GM21723 (cell line): ENCODE measurements around the gene ADK.
"Not testable (repeated sequence)": the region's sequence is repeated elsewhere in the genome, so short reads cannot be mapped to it uniquely, and the experiment has no call there.

Experiments used
- ATAC-seq: cut with Tn5 transposase; IDR thresholded peaks from one replicate; pipeline ENCODE4 v1.9.1; 2021; ENCODE audit warnings: mild to moderate bottlenecking, moderate library complexity; ENCODE audit not compliant: unreplicated experiment

The ADK gene

DNA sequence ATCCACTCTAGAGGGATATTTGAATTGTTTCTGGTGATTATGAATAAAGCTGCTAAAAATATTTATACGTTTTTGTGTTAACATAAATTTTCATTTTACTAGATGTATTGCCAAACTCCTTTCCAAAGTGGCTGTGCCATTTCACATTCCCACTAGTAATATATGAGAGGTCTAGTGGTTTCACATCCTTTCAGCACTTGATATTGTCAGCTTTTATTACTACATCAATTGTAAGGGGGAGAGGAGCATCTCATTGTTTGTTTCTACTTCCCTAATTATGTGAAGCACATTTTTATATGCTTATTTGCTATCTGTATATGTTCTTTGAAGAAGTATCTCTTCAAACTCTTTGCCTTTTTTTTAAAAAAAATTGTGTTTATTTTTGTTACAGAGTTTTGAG lies 184.5 kb downstream of the ADK start:
- no peak for ATAC-seq

DNA sequence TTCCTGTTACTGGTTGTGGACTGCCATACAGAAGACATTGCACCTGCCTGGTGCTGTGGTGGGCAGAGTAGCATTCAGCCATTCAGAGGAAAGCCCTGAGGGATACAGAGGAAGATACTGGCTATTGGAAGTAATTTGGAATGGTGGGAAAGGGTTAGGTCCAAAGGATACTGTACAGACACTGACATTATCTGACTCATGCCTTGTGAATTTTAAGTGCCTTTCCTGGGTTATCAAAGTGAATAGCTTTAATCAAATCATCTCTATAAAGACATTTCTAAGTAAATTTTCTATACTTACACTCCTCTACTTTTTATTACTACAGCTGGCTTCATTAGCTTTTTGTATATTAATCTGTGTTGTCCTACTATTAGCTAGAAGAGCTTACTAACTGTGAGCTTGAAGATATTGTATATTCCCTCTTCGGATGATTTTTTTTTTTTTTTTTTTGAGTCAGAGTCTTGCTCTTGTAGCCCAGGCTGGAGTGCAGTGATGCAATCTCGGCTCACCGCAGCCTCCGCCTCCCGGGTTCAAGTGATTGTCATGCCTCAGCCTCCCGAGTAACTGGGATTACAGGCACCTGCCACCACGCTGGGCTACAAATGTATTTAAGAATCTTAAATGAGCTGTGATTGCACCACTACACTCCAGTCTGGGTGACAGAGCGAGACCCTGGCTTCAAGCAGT lies 186.5 kb downstream of the ADK start:
- ATAC-seq = no peak

DNA sequence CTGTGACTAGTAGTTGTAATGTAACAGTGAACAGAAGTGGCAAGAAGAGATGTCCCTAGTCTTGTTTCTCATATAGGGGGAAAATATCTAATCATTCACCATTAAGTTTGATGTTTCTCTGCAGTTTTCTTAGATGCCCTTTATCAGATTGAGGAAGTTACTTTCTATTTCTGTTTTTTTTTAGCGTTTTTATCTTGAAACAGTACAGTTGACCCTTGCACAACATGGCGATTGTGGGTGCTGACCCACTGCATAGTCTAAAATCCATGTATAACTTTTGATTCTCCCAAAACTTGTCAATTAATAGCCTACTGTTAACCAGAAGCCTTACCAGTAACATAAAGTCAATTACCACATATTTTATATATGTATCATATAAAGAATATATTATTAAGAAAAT lies 192.0 kb downstream of the ADK start:
- no peak for ATAC-seq

DNA sequence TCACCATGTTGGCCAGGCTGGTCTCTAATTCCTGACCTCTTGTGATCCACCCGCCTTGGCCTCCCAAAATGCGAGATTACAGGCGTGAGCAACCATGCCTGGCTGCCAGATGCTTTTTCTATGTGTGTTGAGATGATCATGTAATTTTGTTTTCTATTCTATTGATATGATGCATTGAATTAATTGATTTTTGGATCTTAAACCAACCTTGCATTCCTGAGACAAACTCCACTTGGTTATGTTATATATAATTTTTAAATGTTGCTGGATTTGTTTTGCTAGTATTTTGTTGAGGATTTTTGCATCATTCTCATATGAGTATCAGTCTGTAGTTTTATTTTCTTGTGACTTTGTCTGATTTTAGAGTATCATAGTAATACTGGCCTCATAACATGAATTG lies 192.8 kb downstream of the ADK start:
- ATAC-seq = no peak

DNA sequence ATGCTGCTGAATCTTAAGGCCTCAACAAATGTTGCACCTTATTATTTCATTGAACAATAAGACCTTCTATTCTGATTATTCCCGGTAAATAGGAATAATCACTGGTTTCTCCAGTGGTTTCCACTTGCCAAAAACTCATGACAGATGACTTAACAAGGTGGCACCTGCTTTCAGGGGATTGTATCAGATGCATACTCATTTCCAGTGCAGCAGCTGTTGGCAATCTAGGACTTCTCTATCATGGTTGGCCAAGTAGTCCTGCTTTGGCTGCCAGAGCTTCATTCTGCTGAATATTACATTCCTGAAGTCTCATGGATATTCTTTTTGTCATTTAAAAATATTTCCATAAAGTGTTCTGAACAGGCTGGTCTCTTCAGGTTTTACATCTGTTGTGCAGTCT lies 193.3 kb downstream of the ADK start:
- no peak for ATAC-seq

DNA sequence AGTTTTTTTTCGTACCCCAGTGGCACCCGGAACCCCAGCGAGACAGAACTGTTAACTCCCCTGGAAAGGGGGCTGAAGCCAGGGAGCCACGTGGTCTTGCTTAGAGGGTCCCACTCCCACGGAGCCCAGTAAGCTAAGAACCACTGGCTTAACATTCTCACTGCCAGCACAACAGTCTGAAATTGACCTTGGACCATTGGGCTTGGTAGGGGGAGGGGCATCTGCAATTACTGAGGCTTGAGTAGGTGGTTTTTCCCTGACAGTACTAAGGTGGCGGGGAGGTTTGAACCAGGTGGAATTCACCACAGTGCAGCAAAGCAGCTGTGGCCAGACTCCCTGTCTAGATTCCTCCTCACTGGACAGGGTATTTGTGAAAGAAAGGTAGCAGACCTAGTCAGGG lies 196.5 kb downstream of the ADK start:
- no peak for ATAC-seq

DNA sequence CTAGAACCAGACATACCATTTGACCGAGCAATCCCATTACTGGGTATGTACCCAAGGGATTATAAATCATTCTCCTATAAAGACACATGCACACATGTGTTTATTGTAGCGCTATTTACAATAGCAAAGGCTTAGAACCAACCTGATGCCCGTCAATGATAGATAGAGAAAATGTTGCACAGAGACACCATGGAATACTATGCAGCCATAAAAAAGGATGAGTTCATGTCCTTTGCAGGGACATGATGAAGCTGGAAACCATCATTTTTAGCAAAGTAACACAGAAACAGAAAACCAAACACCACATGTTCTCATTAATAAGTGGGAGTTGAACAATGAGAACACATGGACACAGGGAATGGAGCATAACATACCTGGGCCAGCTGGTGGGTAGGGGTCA lies 202.0 kb downstream of the ADK start:
- not testable (repeated sequence) for ATAC-seq

DNA sequence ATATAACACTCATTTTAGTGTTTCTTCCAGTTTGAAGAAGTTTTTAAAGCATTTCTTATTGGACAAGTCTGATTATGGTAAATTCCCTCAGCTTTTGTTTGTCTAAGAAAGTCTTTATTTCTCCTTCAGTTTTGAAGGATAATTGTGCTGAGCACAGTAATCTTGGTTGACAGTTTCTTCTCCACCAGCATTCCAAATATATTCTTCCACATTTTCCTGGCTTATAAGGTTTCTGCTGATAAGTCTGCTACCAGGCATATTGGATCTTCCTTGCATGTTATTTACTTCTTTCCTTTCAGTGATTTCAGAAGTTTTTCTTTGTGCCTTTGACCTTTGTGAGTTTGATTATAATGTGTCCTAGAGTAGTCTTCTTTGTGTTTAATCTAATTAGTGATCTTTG lies 210.7 kb downstream of the ADK start:
- ATAC-seq = no peak

DNA sequence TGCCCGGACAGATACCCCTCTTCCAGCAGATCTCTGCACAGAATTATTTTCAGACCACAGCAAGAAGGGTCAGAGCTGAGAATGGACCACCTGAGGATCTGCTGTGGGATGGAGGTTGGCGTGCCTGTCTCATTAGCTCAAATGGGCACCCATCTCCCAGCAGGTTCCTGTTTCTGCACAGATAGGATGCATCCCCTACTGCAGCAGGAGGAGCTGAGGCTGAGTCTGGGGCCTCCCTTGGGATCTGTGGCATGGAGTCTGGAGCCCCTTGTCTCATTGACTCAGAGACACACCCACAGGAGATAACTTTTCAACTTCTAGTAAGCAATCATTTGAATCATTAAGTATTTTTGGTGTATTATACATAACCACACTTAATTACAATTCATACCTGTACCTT lies 212.7 kb downstream of the ADK start:
- ATAC-seq = no peak

DNA sequence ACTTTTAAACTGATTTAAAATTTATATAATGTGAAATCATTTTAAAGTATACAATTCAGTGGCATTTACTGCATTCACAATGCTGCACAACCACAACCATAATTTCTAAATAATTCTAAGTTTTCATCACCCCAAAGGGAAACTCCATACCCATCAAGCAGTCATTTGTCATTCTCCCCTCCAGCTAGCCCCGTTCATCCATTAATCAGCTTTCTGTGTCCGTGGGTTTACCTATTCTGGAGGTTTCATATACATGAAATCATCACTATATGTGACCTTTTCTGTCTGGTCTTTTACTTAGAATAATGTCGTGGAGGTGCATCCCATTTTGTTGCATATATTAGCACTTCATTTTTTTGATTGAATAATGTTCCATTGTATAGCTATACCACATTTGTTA lies 214.1 kb downstream of the ADK start:
- ATAC-seq = no peak

DNA sequence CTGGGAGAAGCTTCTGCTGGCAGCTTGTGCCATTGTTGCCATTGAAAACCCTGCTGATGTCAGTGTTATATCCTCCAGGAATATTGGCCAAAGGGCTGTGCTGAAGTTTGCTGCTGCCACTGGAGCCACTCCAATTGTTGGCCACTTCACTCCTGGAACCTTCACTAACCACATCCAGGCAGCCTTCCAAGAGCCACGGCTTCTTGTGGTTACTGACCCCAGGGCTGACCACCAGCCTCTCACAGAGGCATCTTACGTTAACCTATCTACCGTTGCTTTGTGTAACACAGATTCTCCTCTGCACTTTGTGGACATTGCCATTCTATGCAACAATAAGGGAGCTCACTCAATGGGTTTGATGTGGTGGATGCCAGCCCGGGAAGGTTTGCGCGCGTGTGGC lies 220.7 kb downstream of the ADK start:
- ATAC-seq = no peak

DNA sequence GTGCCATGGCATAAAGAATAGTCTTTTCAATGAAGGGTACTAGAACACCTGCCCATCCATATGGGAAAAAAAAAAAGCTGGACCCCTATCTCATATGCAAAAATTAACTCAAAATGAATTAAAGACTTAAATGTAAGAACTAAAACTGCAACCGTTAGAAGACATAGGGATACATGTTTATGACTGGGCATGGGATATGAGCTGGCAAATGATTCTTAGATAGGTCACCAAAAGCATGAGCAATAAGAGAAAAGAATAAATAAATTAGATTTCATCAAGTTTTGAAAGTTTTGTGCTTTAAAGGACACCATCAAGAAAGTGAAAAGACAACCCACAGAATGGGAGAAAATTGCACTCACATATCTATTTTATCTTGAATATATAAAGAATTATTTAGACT lies 222.0 kb downstream of the ADK start:
- ATAC-seq = no peak

DNA sequence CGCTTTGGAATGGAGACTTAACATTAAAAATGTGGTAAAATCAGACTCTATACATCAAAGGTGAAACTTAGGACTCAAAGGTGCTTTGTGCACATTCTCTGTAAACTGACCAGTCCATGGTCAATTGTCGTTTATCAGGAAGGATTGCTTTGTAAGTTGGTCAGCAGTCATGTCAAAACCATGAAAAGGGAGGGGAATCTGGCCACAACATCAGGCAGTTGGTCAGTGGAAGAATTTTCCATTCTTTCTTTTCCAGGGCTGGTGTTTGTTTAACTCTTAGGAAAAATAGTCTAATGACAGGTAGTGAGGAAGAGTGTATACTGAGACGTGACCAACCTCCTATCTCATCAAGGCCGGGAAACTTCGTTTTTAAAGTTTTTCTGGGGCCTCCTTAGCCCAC lies 226.5 kb downstream of the ADK start:
- ATAC-seq = no peak

DNA sequence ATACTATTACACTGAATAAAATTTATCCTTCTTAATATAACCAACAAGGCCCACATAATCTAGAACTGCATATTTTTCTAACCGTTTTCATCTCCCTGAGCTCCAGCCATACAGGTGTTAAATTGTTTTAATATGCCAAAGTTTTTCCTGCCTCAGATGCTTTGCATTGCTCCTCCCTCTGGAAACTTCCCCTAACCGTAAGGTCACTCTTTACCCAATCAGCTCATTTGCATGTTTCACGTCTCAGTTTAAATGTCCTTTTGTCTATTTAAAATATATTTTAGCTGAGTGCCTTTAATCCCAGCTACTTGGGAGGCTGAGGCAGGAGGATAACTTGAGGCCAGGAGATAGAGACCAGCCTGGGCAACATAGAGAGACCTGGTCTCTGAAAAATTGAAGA lies 228.5 kb downstream of the ADK start:
- ATAC-seq = no peak

DNA sequence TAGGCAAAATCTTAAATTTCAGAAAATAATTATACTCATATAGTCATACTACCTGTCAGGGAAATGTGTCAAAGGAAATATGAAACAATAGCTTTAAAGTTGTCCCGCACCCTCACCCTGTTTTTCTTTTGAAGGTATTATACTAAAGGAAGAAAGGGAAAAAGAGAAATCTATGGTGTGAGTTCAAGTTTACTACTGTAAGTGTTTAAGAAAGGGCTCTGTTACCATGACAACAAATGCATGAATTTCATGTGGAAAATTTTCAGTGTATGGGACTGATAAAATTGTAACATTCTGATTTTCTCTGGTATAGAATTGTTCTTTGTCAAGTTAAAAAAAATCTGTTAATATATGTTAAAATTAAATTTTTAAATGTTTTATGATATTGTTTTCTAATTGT lies 229.8 kb downstream of the ADK start:
- ATAC-seq = no peak

DNA sequence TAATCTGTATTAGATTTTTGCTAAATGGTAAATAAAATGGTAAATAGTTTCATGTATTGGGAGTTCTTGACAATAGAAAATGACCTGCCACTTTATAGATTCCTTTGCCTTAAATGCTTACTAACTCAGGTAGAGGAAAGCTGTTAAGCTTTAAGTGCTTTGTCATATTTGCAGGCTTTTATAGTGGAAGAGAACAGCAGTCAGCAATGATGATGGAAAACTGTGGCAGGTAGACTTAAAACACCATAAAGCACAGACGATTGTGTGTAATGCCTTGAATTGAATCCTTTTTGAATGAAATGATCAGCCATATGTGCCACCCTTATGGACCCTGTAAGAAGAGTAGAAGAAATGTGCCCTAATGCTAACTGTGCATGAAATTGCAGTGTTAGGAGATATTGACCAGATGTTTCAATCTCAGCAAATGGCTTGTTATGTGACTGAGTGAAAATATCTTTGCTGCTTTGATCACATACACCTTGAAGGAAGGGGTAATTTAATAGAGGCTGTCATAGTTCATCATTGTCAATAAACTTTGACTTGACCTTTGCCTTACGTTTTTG lies 230.4 kb downstream of the ADK start:
- ATAC-seq = no peak

DNA sequence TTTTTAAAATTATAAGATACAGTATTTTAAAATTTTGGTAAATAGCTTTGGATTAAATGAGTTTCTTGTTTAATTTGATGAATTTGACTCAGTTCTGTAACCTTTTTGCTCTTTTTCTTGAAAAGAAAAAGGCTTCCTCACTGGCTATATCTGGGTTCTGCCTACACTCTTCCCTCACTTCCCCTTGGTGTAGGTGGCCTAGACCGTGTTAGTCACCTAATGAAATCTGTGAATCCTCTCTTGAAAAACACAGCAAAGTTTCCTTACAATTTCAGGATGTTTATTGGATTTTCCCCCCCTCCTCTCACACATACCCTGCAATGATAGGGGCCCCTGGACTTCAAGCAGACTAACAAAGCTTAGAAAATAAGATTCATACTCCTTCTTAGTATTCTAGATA lies 231.6 kb downstream of the ADK start:
- no peak for ATAC-seq

DNA sequence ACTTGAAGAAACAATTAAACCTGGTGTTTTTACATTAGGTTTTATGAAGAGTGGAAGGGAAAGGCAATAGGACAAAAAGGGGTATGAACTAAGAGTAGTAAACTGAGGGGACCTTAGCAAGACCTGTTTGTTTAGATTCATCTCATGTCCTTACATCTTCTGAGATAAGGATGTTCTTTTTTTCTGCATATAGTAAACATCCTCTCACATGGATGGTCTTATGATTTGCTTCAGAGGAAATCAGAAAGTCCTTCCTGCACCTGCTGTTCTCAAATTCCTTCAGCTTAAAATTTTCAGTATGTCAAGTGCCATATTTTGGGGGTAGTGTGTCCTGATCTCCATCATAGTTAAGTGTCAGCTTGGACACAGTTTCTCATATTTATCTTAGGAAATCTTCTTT lies 232.6 kb downstream of the ADK start:
- no peak for ATAC-seq

DNA sequence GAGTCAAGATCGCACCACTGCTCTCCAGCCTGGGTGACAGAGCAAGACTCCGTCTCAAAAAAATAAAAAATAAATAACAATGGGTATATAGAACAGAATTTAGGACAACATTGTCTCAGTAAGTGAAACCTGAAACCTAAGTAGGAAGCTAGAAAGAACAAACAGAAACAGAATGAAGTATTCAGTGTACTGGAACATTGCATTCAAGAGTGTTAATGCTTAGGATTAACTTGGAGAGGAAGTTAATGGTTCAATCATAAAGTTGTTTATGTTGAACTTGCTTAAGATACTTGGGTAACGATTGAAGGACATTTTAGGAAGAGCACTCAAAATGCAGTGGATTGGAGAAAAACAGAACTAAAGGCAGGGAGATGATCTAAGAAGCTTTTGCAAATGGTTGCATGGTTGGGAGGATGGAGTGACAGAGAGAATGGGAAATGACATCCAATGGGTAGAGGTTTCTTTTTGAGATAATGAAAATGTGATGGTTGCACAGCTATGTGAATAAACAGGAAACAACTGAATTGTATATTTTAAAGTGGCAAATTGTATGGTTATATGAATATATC lies 233.7 kb downstream of the ADK start:
- no peak for ATAC-seq

DNA sequence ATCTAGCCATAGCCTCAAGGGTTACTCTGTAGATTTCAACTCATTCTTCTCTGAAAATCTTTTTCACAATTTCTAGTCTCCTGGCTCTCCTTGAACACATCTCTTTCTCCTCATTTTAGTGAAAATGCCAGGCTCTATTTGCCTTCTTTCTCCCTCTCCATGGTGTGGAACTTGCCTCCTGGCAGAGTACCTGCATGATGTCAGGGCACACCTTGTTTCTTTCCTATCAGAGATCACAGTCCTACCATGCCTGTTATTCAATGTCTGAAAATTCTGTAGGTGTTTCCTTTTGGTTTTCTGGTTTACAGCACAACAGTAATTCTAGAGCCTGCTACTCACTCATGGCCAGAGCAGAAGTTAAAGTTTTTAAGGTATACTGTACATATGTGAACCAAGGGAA lies 237.8 kb downstream of the ADK start:
- no peak for ATAC-seq

DNA sequence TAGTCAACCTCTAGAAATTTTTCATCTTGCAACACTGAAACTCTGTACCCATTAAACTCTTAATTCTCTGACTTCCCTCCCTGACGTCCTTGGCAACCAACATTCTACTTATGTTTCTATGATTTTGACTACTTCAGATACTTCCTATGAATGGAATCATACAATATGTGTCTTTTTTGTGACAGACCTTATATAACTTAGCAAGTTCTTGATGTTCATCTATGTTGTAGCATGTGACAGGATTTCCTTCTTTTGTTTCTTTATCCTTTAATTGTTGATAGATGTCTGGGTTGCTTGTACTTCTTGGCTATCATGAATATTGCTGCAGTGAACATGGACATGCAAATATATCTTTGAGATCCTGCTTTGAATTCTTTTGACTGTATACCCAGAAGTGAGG lies 240.8 kb downstream of the ADK start:
- ATAC-seq = no peak

DNA sequence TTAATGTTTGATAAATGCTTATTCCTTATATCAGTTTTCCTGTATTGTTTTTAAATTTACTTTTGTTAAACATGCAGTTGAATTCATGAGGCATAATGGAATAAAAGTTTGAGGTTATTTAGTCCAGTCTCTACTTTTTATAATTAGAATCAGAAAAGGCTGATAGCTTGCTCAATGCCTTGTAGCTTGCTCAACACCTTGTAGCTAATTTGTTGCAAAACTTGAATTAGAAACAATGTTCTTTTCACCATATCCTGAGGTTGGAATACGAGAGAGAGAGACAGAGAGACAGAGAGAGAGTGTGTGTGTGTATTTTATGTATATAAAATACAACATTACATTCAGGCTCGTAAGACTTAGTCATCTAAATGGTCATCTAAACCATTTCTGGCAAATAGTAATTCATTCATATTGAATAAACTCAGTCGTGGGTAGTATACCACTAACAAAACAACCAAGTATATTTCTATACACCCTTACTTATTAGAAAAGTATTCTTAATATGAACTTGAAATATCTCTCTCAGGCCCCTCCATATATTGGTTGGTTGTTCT lies 243.5 kb downstream of the ADK start:
- ATAC-seq = no peak

DNA sequence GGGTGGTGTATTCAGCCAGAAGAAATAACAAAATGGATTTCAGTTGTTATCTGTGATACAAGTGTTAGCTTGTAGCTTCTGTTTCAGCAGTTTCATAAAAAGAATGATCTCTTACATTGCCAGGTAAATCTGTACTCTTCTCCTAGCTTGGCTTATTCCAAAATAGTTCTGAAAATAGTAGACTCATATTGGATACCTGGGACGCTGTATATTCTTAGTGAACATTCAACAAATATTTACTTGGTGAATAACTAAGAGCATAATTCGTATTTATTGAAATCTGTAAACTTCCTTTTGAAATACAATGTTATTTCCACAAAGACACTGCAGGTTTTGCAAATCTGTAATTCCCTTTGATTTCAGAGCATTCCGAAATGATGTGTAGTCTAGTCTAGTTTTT lies 249.2 kb downstream of the ADK start:
- no peak for ATAC-seq
